ENCODE measurements around the gene OR2W3. TPM values are rescaled to one million over a fixed set of nuclear protein-coding genes. Genes with fewer than 3 reads are reported as not detected.

OR2W3 gene
- total and polyA plus RNA-seq, 2 of the 8 experiments (the other 6 are each of a cell fraction or from before 2014, with no cell fraction given): 0.12 to 1.1 TPM

DNA sequence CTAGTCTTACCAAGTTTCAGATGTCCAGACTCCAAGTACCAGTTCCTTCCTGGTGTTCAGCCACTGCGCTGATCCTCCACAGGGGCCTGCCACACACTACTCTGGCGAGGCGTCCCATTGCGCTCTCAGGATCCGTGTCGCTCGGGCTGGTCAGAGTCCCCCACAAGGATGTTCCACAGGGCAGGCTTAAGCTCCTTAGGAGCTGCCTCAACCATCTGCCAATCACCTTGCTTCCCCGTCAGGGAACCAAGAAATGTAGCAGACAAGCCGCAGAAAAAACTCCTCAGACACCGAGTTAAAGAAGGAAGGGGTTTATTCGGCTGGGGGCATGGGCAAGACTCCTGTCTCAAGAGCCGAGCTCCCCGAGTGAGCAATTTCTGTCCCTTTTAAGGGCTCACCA is 9.8 kb downstream of the OR2W3 start (continued):
- TF ChIP-seq, protein P1, sequence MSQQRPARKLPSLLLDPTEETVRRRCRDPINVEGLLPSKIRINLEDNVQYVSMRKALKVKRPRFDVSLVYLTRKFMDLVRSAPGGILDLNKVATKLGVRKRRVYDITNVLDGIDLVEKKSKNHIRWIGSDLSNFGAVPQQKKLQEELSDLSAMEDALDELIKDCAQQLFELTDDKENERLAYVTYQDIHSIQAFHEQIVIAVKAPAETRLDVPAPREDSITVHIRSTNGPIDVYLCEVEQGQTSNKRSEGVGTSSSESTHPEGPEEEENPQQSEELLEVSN (IDR thresholded peaks at IDR 0.05): no peak
- TF ChIP-seq SP1 (IDR thresholded peaks at IDR 0.05; ENCODE audit: low read depth, low read length) (no peak), BCL11A (IDR thresholded peaks at IDR 0.05; ENCODE audit: low read depth in 2 of 2, low read length in 2 of 2) (no peak), POU5F1 (IDR thresholded peaks at IDR 0.05; ENCODE audit: low read depth, low read length) (no peak)
- TF ChIP-seq, protein P2, sequence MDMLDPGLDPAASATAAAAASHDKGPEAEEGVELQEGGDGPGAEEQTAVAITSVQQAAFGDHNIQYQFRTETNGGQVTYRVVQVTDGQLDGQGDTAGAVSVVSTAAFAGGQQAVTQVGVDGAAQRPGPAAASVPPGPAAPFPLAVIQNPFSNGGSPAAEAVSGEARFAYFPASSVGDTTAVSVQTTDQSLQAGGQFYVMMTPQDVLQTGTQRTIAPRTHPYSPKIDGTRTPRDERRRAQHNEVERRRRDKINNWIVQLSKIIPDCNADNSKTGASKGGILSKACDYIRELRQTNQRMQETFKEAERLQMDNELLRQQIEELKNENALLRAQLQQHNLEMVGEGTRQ (IDR thresholded peaks at IDR 0.05; ENCODE audit: low read length): no peak

Data from H1 (cell line).